Measurements from ENCODE around the gene MAGEA9B.

- no peak for TF ChIP-seq EZH2 (IDR thresholded peaks at IDR 0.05)
- TF ChIP-seq CTCF (IDR thresholded peaks at IDR 0.05) = no peak
Measured at GRCh38 chrX:149563359-149563758, 23.9 kb downstream of the MAGEA9B start.

Data from neural progenitor cell (in vitro differentiated cells).